HepG2 (cell line): Measurements from ENCODE around the gene FAM219B. TPM values are rescaled to one million over a fixed set of nuclear protein-coding genes. Genes with fewer than 3 reads are reported as not detected.
A peak's percentile ranks its signal among the peaks of the same experiment; 100 is the strongest.

Source experiments
- GATA4 ChIP-seq: sonication (generic); IDR thresholded peaks from 2 replicates; pipeline ENCODE4 v1.6.1; 2016; ENCODE audit warnings: antibody characterized with exemption, low read depth, borderline replicate concordance
- TFDP1 ChIP-seq: IDR thresholded peaks from 2 replicates; pipeline ENCODE4 v1.6.1; 2016; ENCODE audit warnings: missing compliant biosample characterization, missing genetic modification reagents, borderline replicate concordance
- ZBTB21 ChIP-seq: sonication (generic); formaldehyde crosslinking; IDR thresholded peaks from 2 replicates; pipeline ENCODE4 v1.4.0; 2020; ENCODE audit warnings: missing genetic modification reagents
- ZNF335 ChIP-seq: sonication (generic); formaldehyde crosslinking; IDR thresholded peaks from 2 replicates; pipeline ENCODE4 v1.4.0; 2020; ENCODE audit warnings: missing genetic modification reagents
- ZNF557 ChIP-seq: sonication (generic); formaldehyde crosslinking; IDR thresholded peaks from 2 replicates; pipeline ENCODE4 v1.4.0; 2020; ENCODE audit warnings: missing genetic modification reagents
- ZNF572 ChIP-seq: sonication (generic); formaldehyde crosslinking; IDR thresholded peaks from 2 replicates; pipeline ENCODE4 v1.5.1; 2020; ENCODE audit warnings: mild to moderate bottlenecking, missing genetic modification reagents
- polyA plus RNA-seq, 8 experiments: library from polyadenylated mRNA; depleted of rRNA in 3 of 8; stranded (reverse) in 7 of 8; unstranded in 1 of 8; fragments of >200 nt; fragmentation: Illumina TruSeq in 4 of 8; extraction: Trizol in 4 of 8; gene quantifications; 2 replicates each; pipeline versions ENCODE4 v1.2.1 to v1.2.3, GENCODE V29; 2011 to 2016; ENCODE audit warnings: low read depth in 4 of 8, missing spikeins in 1 of 8, mixed read lengths in 1 of 8; ENCODE audit not compliant: insufficient read depth in 1 of 8
- total RNA-seq, 5 experiments: library from RNA; depleted of rRNA; stranded (reverse); fragments of >200 nt; fragmentation: Illumina TruSeq; extraction: Trizol; gene quantifications; 2 replicates each; pipeline ENCODE4 v1.2.3, GENCODE V29; 2016; ENCODE audit warnings: low read depth in 1 of 5
- TF ChIP-seq, protein P1 (sequence below), 2 experiments: fragments of 450-650 bp in 1 of 2; sonication (generic) in 1 of 2; formaldehyde crosslinking in 1 of 2; IDR thresholded peaks; 2 replicates each; pipeline versions ENCODE4 v1.6.1 to v1.8.0; 2016 to 2022; ENCODE audit warnings: antibody characterized with exemption in 1 of 2, mild to moderate bottlenecking in 1 of 2, missing genetic modification reagents in 1 of 2
- TF ChIP-seq, protein P2 (sequence below): sonication (generic); formaldehyde crosslinking; IDR thresholded peaks from 2 replicates; pipeline ENCODE4 v1.8.1; 2022; ENCODE audit warnings: low read depth, mild to moderate bottlenecking, missing genetic modification reagents
- TF ChIP-seq, protein P3 (sequence below): sonication (generic); formaldehyde crosslinking; IDR thresholded peaks from 2 replicates; pipeline ENCODE4 v1.4.0; 2020; ENCODE audit warnings: missing genetic modification reagents
- TF ChIP-seq, protein P4 (sequence below): sonication (generic); formaldehyde crosslinking; IDR thresholded peaks from 2 replicates; pipeline ENCODE4 v1.8.1; 2022; ENCODE audit warnings: mild to moderate bottlenecking, missing genetic modification reagents

FAM219B gene
- total and polyA plus RNA-seq, 2 of the 13 experiments (the other 11 are each of a cell fraction or from before 2014, with no cell fraction given): 36.6 to 50.2 TPM

DNA sequence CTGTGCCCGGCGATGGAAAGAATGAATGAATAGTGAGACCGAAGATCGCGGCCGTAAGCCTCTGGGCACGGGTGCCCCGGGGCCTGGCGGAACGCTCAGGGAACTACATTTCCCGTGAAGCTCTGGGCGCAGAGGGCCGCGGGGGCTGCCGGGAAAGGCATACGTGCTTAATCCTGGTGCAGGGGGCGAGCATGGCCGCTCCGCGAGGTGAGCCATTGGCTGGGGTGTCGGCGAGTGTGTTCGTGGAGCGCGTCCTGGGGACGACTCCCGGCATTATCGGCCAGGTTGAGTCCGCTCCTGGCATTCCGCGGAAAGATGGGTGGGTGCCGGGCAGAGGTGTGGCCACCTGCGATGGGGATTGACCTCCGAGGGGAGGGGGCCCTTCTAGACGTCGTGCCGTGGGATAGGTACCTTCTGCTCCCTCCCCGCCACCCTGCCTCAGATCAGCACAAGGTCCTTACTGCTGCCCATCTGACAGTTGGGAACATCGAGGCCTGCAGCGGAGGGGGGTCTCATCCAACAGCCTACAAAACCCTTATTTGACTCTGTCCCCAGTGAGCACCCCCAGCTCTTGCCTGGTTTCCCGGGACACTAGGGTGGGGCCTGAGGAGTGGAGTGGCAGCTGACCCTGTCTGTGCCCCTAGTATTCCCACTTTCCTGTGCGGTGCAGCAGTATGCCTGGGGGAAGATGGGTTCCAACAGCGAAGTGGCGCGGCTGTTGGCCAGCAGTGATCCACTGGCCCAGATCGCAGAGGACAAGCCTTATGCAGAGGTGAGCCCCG lies 16.6 kb downstream of the FAM219B start, which contains the start of gene MPI (continued):
- TF ChIP-seq, protein P1, sequence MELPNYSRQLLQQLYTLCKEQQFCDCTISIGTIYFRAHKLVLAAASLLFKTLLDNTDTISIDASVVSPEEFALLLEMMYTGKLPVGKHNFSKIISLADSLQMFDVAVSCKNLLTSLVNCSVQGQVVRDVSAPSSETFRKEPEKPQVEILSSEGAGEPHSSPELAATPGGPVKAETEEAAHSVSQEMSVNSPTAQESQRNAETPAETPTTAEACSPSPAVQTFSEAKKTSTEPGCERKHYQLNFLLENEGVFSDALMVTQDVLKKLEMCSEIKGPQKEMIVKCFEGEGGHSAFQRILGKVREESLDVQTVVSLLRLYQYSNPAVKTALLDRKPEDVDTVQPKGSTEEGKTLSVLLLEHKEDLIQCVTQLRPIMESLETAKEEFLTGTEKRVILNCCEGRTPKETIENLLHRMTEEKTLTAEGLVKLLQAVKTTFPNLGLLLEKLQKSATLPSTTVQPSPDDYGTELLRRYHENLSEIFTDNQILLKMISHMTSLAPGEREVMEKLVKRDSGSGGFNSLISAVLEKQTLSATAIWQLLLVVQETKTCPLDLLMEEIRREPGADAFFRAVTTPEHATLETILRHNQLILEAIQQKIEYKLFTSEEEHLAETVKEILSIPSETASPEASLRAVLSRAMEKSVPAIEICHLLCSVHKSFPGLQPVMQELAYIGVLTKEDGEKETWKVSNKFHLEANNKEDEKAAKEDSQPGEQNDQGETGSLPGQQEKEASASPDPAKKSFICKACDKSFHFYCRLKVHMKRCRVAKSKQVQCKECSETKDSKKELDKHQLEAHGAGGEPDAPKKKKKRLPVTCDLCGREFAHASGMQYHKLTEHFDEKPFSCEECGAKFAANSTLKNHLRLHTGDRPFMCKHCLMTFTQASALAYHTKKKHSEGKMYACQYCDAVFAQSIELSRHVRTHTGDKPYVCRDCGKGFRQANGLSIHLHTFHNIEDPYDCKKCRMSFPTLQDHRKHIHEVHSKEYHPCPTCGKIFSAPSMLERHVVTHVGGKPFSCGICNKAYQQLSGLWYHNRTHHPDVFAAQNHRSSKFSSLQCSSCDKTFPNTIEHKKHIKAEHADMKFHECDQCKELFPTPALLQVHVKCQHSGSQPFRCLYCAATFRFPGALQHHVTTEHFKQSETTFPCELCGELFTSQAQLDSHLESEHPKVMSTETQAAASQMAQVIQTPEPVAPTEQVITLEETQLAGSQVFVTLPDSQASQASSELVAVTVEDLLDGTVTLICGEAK (IDR thresholded peaks at IDR 0.05): no peak
- TF ChIP-seq, protein P1 (CRISPR knock-in tag; IDR thresholded peaks at IDR 0.05): peak; percentile 88
- TF ChIP-seq ZNF335 (CRISPR knock-in tag) (peak; percentile 84), ZNF557 (peak; percentile 52; the same call in 1 of the 2 replicates), ZNF572 (CRISPR knock-in tag) (0 out of 2 replicates have a peak, but pooled peaks have one; percentile 86), GATA4 (peak; percentile 80; the same call in 1 of the 2 replicates), ZBTB21 (peak; percentile 23; the same call in 1 of the 2 replicates), TFDP1 (CRISPR knock-in tag) (no peak)
- TF ChIP-seq, protein P2, sequence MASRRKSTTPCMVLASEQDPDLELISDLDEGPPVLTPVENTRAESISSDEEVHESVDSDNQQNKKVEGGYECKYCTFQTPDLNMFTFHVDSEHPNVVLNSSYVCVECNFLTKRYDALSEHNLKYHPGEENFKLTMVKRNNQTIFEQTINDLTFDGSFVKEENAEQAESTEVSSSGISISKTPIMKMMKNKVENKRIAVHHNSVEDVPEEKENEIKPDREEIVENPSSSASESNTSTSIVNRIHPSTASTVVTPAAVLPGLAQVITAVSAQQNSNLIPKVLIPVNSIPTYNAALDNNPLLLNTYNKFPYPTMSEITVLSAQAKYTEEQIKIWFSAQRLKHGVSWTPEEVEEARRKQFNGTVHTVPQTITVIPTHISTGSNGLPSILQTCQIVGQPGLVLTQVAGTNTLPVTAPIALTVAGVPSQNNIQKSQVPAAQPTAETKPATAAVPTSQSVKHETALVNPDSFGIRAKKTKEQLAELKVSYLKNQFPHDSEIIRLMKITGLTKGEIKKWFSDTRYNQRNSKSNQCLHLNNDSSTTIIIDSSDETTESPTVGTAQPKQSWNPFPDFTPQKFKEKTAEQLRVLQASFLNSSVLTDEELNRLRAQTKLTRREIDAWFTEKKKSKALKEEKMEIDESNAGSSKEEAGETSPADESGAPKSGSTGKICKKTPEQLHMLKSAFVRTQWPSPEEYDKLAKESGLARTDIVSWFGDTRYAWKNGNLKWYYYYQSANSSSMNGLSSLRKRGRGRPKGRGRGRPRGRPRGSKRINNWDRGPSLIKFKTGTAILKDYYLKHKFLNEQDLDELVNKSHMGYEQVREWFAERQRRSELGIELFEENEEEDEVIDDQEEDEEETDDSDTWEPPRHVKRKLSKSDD: no peak
- TF ChIP-seq, protein P3, sequence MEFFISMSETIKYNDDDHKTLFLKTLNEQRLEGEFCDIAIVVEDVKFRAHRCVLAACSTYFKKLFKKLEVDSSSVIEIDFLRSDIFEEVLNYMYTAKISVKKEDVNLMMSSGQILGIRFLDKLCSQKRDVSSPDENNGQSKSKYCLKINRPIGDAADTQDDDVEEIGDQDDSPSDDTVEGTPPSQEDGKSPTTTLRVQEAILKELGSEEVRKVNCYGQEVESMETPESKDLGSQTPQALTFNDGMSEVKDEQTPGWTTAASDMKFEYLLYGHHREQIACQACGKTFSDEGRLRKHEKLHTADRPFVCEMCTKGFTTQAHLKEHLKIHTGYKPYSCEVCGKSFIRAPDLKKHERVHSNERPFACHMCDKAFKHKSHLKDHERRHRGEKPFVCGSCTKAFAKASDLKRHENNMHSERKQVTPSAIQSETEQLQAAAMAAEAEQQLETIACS: peak; percentile 60
- TF ChIP-seq, protein P4, sequence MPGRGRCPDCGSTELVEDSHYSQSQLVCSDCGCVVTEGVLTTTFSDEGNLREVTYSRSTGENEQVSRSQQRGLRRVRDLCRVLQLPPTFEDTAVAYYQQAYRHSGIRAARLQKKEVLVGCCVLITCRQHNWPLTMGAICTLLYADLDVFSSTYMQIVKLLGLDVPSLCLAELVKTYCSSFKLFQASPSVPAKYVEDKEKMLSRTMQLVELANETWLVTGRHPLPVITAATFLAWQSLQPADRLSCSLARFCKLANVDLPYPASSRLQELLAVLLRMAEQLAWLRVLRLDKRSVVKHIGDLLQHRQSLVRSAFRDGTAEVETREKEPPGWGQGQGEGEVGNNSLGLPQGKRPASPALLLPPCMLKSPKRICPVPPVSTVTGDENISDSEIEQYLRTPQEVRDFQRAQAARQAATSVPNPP (CRISPR knock-in tag): 0 out of 2 replicates have a peak, but pooled peaks have one; percentile 48
